HG02588 (cell line): ENCODE results near the gene ACSS3.
"Not testable (repeated sequence)": the region's sequence is repeated elsewhere in the genome, so short reads cannot be mapped to it uniquely, and the experiment has no call there.

ENCODE experiments used
- ATAC-seq: cut with Tn5 transposase; IDR thresholded peaks from one replicate; pipeline ENCODE4 v1.9.1; 2021; ENCODE audit warnings: mild to moderate bottlenecking, moderate library complexity; ENCODE audit not compliant: unreplicated experiment

The ACSS3 gene

DNA sequence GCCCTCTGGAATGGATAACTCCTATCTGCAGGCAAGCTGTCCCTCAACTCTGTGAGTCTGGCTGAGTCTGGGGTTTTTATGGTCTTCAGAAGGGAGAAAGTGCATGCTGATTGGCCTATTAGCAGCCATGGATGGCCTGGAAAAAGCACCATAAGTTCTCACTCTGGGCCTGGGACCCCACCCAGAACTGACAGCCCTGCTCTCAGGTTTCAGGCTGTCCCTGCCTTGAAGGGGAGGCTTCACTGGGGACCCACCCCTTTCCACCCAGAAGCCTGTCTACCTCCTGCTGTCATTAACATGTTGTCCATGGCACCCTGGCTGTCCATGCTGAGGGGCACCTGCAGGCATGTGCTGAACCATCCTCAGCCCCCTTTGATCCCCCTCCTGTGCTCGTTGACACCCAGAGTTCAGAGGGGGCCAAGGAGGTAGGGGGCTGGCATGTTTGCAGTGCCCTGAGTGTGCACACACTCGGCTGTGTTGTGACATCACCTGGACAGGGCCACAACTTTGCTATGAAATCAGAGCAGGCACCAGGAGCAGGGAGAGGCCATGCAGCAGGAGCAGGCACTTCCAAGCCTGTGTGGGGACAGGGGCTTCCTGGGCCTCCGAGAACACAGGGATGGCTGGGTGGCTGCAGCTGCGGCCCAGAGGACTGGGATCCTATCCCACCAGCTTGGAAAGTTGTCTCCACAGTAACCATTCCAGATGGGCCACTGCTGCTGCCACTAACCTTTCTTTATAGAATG lies 84.7 kb downstream of the ACSS3 start:
- no peak for ATAC-seq

DNA sequence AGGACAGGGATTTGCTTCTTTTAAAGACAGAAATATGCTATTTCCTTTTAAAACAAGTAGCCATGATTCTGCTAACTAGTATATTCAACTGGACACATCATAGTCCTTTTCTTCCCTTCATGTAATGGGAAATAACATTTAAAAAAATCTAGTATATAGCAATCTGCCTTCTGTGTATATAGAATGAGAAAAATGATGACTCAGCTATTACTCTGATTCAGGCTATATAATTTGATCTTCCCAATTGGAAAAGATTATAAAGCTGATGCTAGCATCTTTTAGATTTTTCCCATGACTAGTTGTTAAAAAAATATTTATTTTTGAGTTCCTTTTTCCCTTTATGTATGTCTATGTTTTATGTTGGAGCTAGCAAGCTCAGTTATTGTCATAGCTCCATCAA lies 86.9 kb downstream of the ACSS3 start:
- no peak for ATAC-seq

DNA sequence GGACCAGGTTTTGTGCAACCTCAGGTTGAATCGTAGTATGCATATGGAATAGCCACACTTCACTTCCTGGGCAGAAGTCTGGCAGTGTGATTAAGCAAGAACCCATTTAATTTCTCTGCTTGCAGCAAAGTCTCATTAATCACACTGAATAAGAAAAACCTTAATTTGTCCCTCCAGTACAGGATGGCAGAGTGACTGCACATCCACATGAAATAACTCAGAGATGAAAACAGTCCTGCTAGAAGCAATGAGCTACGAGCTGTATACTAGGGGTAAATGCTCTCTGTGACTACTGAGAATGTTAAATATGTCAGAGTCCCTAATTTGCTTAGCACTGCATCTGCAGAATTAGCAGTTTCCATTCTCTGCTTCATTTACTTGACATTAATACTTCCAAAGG lies 88.9 kb downstream of the ACSS3 start:
- no peak for ATAC-seq

DNA sequence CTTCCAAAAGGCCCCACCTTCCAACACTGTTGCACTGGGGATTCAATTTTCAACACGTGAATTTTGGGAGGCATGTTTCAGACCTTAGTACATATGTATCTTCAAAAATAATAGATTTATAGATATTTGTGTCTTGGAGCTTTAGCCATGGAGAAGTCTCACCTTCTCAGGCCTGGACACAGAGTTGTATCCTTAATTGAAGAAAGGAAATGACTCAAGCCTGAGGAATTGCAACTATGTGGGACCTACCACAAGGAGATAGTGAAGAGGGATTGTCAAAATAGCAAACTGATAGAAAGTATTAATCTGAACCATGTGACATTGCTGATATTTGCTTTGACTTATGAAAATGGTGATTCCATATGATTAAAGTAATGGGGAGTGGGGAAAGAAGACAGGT lies 89.8 kb downstream of the ACSS3 start:
- no peak for ATAC-seq

DNA sequence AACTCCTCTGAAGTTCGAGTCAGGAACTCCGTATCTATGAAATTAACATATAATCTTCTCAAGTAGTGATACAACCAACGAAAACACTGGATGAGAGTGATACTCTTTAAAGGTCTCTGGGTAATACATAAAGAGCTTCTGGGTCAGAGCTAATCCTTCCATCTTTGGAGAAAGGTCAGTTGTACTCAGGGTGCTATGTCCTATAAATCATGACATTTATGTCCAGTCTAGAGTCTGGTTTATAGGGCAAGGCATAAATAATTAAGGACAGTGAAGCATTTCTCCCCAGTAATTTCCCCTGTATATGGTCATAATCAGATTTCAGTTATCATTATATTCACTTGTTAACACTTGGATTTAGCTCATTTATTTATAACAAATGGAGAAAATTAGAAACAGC lies 90.6 kb downstream of the ACSS3 start:
- ATAC-seq: no peak

DNA sequence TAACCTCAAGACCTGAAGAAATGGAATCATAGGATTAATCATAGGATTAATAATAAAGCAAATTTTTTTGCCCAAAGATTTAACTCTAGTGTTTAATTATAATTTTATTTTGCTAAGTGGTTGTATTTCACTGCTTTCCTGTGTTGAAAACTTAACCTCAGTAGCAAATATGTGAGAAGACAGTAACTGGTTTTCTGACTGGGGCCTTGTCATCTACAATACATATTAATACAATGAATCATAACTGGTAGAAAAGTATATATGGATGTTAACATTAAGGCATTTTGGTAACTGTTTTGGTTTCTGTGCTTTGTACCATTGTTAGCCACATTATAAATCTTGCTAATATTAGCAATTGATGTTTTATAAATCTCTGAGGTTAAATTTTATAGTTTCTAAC lies 92.2 kb downstream of the ACSS3 start:
- no peak for ATAC-seq

DNA sequence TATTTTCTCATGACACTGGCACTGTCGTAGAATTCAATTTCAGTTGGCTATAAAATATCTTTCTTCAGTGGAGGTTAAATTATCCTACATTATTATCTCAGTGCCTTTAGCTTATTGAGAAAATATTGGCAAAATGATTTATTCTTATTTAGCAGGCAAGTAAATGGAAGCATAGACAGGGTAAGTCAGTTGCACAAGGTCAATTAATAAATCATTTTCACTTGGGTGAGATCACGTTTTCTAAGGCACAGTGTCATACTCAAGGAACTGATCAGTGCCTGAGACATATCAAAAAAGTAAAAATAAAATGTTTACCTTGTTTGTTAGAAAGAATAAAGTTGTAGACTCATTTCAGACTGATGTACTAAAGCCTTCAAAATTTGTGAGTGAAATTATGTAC lies 95.0 kb downstream of the ACSS3 start:
- ATAC-seq: no peak

DNA sequence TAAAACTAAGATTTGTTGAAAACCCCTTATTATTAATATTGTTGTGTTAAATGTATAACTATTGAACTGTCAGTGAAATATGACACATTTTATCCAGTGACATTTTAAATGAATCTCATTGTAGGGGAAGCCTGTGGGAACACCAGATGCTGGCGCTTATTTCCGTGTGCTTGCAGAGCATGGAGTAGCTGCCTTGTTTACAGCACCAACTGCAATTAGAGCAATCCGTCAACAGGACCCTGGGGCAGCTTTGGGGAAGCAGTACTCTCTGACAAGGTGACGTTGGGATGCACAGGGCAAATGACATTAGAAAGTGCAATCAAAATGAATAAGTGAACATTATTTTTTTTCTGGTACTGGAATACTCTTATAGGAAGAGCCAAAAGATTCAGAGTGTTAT lies 96.8 kb downstream of the ACSS3 start:
- ATAC-seq: no peak

DNA sequence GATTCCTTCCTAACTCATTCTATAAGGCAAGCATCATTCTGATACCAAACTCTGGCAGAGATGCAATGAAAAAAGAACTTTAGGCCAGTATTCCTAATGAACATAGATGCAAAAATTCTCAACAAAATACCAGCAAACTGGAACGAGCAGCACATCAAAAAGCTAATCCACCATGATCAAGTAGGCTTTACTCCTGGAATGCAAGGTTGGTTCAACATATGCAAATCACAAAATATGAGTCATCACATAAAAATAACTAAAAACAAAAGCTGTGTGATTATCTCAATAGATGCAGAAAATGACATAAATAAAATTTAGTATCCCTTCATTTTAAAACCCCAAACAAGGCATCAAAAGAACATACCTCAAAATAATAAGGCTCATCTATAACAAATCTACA lies 98.9 kb downstream of the ACSS3 start:
- ATAC-seq: no peak

DNA sequence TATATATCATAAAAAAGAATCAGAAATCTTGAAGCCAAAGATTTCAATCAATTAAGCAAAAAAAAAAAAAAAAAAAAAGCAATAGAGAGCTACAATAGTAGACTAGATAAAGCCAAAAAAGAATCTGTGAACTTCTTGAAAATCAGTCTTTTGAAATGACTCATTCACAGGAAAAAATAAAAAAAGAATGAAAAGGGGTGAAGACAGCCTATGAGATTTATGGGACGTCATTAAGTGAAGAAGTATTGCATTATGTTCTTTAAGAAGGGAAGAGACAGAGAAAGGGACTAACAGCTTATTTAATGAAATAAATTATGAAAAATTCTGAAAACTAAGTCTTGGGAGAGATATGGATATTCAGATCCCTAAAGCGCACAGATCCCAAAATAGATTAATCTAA lies 103.8 kb downstream of the ACSS3 start:
- ATAC-seq: no peak

DNA sequence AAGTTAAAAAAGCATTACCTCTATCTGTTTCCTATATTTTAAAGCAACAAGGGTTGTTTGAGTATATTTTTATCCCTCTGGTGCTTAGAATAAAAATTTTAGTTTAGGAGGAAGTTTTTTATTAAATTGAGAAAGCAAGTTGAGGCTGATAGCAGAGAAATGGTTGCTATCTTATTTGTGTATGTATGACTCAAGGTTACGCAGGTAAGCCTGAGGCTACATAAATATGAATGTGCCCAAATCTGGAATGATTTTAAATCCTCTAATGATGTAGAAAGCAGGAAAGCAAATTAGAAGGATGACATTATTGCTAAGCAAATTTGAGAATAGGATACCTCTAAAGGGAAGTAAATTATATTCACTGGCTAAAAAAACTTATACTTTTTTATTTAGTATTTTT lies 109.8 kb downstream of the ACSS3 start:
- ATAC-seq: no peak

DNA sequence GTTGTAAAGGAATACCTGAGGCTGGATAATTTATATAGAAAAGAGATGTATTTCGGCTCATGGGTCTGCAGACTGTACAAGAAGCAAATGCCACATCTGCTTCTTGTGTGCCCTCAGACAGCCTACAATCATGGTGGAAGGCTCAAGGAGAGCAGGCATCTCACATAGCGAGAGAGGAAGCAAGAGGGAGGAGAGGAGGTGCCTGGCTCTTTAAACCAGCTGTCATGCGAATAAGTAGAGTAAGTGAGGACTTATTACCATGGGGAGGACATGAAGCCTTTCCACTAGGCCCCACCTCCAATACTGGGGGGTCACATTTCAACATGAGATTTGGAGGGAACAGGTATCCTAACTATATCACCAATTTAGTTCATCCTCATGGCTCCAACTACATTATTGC lies 118.7 kb downstream of the ACSS3 start:
- ATAC-seq: no peak

DNA sequence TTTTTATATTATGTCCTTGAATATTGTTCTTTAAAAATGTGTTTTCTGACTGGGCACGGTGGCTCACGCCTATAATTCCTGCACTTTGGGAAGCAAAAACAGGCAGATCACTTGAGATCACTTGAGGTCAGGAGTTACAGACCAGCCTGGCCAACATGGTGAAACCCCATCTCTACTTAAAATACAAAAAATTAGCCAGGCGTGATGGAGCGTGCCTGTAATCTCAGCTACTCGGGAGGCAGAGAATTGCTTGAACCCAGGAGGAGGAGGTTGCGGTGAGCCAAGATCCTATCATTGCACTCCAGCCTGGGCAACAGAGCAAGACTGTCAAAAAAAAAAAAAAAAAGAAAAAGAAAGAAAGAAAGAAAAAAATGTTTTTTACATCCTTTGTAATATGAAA lies 122.7 kb downstream of the ACSS3 start:
- ATAC-seq: not testable (repeated sequence)

DNA sequence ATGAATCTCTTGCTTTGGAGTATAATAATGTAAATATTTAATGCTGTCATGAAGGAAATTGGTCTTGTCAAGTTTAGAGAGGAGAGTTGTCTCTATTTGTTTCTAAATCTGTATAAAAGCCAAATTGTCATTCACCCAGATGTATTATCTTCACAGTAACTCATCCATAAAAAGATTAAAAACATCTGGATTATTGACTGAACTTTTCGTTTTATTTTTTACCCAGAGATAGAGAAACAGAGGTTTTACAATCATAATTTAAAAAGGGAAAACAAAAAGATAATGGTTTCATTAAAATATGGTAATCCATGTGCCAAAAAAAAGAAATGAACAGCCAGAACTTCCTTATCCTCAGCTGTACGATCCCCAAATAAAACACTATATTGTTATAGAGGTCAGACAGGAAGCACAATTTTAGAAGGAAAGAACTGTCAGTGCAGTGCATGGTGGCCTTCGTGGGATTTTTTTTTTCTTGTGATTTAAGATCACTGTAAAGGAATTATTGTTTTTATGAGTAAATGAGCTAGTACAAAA lies 125.9 kb downstream of the ACSS3 start:
- ATAC-seq: no peak

DNA sequence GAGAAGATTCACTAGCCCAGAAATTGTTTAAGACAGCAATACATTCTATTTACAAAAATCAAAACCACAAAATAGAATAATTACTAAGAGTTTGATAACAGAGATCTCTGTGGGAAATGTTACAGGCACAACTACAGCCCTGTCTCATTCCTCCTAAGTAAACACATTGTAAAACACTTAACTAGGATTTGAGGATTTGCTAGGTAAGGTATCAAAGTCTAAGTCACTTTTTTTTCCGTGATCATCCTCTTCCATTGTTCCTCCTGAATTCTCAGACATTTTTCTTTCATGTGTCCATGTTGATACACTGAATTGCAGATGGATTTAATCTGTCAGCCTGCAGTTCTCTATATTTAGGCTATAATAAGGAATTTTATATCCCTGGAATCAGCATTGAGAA lies 127.5 kb downstream of the ACSS3 start:
- ATAC-seq: no peak

DNA sequence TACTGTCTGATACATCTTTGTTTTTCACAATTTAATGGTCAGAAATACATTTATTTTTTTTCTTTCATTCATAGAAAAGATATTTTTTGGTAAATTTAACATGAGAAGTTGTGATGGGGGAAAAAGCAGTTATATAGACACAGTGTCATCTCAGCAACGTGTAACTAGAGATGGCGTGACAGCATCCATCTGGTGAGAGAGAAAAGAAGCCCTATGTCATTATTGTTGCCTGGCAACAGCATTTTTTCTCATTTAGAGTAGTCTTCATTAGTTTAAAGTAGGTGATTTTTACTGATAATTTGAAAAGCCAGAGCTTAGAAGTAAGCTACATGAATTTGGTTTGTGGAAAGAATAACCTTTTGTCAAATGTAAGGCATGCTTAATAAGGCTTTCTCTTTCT lies 128.6 kb downstream of the ACSS3 start:
- ATAC-seq: no peak

DNA sequence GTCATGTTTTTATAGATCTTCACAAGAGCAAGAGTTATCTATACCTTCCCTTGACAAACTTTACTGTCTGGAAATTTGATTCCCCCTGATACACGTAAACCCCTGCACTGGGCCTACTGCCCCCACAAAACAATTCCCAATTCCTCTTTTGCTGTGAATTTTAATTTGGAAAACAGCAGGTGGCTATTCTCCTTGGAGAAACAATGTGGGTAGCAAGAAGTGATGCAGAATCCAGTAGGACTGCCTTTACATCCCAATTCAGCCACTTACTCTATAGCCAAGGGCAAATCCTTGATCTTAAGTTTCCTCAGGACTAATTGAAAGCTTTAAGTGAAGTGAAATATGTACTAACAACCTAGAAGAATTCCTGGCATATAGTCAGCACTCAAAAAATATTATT lies 129.3 kb downstream of the ACSS3 start:
- ATAC-seq: no peak

DNA sequence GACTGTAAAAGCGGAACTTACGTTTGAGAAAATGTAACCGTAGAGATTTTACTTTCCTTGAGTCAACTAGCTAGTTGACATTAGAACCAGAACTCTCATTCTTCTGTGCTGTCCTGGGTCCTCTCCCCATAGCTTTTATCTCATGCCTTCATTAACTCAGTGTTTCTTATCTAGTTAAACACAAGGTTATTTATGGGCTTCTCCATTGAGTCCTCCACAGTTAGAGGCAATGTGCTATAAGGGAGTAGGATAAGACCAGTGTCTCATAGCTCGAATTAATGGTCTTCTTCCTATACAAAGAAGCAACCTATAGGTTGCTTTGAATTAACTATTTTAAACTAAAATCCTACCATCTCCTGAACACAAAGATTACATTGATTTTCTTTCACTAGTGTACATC lies 129.8 kb downstream of the ACSS3 start:
- no peak for ATAC-seq

DNA sequence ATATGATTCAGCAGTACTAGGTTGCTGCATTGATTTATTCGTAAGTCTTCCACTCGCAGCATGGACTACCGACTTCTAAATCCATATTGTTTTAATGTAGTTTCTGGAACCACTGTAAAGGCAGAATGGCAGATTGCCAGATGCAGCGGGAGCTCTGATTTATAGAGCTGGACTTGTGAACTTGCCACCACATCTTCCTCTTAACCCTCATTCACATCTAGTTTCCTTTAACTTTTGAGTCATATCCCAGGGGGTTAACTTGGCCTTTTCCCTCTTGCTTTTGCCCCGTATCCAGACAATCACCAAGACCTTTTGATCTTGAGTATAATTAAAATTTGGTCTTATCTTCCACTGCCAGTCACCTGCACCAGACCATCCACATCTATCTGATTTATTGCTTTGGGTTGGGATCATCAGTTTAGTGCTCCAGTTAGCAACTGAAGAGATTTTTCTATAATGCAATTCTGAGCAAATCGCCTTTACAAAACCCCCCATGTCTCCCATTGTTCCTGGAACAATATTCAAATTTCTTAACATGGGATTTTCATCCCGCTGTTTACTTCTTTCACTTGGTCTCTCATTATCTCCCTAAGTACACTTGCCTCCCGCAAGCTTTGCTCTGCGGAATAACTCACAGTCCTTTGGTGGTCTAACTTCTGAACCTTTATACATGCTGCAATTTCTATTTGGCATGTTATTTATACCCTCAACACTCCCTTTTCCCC lies 130.5 kb downstream of the ACSS3 start:
- ATAC-seq: no peak

DNA sequence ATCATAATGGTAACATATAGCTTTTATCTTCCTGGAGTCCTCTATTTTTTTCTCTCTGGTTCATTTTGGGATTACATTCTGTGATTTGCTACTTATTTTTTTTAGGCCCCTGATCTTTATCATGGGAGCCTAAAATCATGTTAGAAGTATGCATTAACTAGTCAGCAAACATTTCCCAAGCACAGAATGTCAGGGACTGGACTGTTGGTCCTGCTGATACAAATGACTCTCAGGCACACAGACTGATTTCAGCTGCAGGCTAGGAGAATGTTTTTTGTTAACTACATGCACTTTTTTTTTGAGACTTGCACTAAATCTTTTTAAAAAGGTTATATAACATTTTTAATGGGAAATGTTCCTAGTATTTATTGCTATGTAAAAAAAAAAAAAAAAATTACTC lies 131.1 kb downstream of the ACSS3 start:
- no peak for ATAC-seq

DNA sequence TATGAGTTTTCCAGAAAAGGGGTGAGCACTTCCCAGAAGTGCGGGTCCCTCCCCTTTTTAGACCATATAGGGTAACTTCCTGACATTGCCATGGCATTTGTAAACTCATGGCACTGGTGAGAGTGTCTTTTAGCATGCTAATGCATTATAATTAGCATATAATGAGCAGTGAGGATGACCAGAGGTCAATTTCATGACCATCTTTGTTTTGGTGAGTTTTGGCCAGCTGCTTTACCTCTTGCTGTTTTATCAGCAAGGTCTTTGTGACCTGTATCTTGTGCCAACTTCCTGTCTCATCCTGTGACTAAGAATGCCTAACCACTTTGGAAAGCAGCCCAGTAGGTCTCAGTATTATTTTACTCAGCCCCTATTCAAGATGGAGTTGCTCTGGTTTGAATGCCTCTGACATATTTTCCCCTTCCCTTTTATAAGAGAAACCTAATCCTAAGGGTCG lies 131.9 kb downstream of the ACSS3 start:
- ATAC-seq: not testable (repeated sequence)

DNA sequence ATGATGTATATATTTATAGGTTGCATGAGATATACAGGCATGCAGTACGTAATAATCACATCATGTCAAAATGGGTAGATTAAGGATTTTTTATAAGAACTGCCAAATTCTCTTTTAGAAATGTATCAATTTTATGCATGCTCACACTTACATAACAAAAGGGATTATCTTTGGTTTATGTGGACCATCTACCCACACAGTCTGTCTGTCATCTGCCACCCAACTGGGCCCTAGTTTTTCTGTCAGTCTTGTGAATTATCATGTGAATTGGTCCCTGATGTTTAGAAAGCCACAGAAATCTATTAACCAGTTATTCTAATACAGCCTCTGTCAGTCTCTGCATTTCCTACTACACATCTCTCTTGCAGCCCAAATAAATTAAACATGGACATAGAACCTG lies 133.4 kb downstream of the ACSS3 start:
- no peak for ATAC-seq
